WTC11 (cell line): ENCODE measurements around the gene RSPH9.

Experiments
- CTCF ChIP-seq: fragments of 200-600 bp; IDR thresholded peaks from 2 replicates; pipeline ENCODE4 v1.8.0; 2022; ENCODE audit warnings: antibody characterized with exemption
- ELF4 ChIP-seq: sonication (generic); formaldehyde crosslinking; IDR thresholded peaks from 2 replicates; pipeline ENCODE4 v1.8.1; 2022; ENCODE audit warnings: low read depth, mild to moderate bottlenecking, moderate library complexity, missing genetic modification reagents
- EMX1 ChIP-seq: fragments of 250-450 bp; sonication (Bioruptor Pico); IDR thresholded peaks from 2 replicates; pipeline ENCODE4 v1.8.0; 2021; ENCODE audit warnings: mild to moderate bottlenecking
- NR1H2 ChIP-seq: sonication (generic); formaldehyde crosslinking; IDR thresholded peaks from 2 replicates; pipeline ENCODE4 v1.9.0; 2021; ENCODE audit warnings: mild to moderate bottlenecking, moderate library complexity, missing genetic modification reagents
- SOX15 ChIP-seq: fragments of 250-450 bp; sonication (Bioruptor Pico); IDR thresholded peaks from 2 replicates; pipeline ENCODE4 v1.9.0; 2021; ENCODE audit warnings: mild to moderate bottlenecking
- TCF7 ChIP-seq: sonication (generic); formaldehyde crosslinking; IDR thresholded peaks from 2 replicates; pipeline ENCODE4 v1.8.0; 2022; ENCODE audit warnings: mild to moderate bottlenecking, low read depth, missing genetic modification reagents, moderate library complexity
- TP53 ChIP-seq: sonication (generic); formaldehyde crosslinking; IDR thresholded peaks from 2 replicates; pipeline ENCODE4 v1.8.1; 2023; ENCODE audit warnings: mild to moderate bottlenecking, missing genetic modification reagents
- TF ChIP-seq, protein P1 (sequence below): fragments of 250-450 bp; sonication (Bioruptor Pico); conservative IDR thresholded peaks from 2 replicates; pipeline ENCODE4 v1.9.0; 2021; ENCODE audit warnings: mild to moderate bottlenecking
- TF ChIP-seq, protein P2 (sequence below): sonication (generic); formaldehyde crosslinking; IDR thresholded peaks from 2 replicates; pipeline ENCODE4 v1.8.0; 2022; ENCODE audit warnings: missing genetic modification reagents

- TF ChIP-seq, protein P1, sequence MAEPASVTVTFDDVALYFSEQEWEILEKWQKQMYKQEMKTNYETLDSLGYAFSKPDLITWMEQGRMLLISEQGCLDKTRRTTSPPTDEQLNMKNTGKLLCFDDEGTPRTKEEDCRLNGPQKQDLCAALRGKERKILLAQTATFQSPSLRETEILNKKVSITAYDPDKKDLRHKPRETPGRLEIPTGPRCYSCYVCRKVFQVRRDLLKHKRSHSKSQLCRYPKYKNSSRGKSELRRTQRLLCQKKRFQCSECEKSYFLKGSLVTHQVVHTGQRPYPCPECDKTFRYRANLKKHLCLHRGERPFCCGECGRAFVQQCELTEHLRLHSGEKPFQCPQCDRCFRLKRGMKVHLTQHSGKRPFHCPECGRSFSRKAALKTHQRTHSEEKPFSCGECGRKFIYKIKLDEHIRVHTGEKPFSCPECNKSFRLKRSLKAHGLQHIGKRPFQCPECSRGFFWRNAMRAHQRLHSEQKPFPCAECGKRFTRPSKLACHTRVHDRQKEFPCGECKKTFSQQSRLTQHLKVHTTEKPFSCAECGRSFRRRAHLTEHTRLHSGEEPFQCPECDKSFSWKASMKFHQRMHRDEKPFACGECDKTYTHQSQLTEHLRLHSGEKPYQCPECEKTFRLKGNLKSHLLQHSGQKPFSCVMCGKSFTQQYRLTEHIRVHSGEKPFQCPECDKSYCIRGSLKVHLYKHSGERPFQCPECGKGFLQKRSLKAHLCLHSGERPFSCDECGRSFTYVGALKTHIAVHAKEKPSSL = no peak
- no peak for TF ChIP-seq SOX15 (CRISPR knock-in tag)
- no peak for TF ChIP-seq CTCF
- TF ChIP-seq TP53 (CRISPR knock-in tag) = no peak
- TF ChIP-seq, protein P2, sequence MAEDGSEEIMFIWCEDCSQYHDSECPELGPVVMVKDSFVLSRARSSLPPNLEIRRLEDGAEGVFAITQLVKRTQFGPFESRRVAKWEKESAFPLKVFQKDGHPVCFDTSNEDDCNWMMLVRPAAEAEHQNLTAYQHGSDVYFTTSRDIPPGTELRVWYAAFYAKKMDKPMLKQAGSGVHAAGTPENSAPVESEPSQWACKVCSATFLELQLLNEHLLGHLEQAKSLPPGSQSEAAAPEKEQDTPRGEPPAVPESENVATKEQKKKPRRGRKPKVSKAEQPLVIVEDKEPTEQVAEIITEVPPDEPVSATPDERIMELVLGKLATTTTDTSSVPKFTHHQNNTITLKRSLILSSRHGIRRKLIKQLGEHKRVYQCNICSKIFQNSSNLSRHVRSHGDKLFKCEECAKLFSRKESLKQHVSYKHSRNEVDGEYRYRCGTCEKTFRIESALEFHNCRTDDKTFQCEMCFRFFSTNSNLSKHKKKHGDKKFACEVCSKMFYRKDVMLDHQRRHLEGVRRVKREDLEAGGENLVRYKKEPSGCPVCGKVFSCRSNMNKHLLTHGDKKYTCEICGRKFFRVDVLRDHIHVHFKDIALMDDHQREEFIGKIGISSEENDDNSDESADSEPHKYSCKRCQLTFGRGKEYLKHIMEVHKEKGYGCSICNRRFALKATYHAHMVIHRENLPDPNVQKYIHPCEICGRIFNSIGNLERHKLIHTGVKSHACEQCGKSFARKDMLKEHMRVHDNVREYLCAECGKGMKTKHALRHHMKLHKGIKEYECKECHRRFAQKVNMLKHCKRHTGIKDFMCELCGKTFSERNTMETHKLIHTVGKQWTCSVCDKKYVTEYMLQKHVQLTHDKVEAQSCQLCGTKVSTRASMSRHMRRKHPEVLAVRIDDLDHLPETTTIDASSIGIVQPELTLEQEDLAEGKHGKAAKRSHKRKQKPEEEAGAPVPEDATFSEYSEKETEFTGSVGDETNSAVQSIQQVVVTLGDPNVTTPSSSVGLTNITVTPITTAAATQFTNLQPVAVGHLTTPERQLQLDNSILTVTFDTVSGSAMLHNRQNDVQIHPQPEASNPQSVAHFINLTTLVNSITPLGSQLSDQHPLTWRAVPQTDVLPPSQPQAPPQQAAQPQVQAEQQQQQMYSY (CRISPR knock-in tag) = no peak
- no peak for TF ChIP-seq TCF7
- TF ChIP-seq EMX1 = no peak
- TF ChIP-seq NR1H2 (CRISPR knock-in tag) = no peak
- no peak for TF ChIP-seq ELF4
These were observed 27.9 kb upstream of the RSPH9 start for GRCh38 chr6:43616725-43617472.
